ENCODE results near the gene RHCG.
"Not testable (repeated sequence)": the region's sequence is repeated elsewhere in the genome, so short reads cannot be mapped to it uniquely, and the experiment has no call there.

The RHCG gene

DNA sequence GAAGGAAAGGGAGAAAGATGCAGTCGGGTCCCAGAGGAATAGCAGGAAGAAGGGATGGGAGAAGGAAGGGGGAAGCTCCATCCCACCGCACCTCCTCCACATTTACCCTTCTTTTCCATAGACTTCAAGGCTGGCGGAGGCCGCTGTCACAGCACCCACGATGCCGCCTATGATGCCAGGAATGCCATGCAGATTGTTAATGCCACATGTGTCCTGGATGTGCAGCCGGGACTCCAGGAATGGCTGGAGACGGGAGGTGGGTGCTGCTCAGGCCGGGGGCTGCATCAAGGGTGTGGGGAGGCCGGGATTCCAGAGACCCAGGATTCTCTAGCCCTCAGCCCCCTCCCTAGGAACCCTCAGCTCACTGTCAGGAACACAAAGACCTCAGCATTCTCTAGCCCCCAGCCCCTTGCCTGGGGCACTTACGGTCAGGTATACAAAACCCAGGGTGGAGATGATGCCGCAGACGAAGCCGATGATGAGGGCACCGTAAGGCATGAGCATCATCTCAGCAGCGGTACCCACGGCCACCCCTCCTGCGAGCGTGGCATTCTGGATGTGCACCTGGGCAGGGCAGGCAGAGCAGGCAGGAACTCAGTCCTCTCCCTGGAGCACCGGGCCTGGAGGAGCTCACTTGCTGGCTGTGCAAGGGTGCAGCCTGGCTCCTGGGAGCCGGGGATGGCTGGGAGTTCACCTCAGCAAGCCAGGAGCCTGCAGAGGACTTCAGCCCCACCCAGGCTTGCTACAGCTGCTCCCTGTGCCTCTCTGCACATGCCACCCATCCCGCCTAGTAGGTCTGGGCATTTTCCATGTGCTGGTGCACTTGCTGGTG lies 18.8 kb downstream of the RHCG start:
- no peak overlapping the region for H3K27ac ChIP-seq
- TF ChIP-seq ZFX (IDR thresholded peaks at IDR 0.05) = no peak
- TF ChIP-seq, protein P1, sequence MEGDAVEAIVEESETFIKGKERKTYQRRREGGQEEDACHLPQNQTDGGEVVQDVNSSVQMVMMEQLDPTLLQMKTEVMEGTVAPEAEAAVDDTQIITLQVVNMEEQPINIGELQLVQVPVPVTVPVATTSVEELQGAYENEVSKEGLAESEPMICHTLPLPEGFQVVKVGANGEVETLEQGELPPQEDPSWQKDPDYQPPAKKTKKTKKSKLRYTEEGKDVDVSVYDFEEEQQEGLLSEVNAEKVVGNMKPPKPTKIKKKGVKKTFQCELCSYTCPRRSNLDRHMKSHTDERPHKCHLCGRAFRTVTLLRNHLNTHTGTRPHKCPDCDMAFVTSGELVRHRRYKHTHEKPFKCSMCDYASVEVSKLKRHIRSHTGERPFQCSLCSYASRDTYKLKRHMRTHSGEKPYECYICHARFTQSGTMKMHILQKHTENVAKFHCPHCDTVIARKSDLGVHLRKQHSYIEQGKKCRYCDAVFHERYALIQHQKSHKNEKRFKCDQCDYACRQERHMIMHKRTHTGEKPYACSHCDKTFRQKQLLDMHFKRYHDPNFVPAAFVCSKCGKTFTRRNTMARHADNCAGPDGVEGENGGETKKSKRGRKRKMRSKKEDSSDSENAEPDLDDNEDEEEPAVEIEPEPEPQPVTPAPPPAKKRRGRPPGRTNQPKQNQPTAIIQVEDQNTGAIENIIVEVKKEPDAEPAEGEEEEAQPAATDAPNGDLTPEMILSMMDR (conservative IDR thresholded peaks at IDR 0.05) = no peak

DNA sequence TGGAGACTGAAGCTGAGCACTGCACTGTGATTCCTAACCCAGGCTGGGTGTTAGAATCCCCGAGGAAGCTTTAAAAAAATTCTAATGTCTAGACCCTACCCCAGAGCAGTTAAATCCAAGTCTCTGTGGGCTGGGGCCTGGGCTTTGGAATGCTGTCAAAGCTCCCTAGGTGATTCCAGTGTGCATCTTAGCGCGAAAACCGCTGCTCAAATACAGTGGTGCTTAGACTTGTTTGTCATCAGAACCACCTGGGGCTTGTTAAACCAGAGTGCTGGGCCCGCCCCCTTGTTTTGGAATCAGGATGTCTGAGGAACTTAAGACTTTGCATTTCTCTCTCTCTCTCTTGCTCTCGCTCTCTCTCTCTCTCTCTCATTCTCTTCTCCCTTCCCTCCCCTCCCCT lies 20.7 kb downstream of the RHCG start:
- no peak overlapping the region for H3K27ac ChIP-seq
- no peak for TF ChIP-seq ZFX (IDR thresholded peaks at IDR 0.05)
- TF ChIP-seq, protein P1 (conservative IDR thresholded peaks at IDR 0.05) = no peak

DNA sequence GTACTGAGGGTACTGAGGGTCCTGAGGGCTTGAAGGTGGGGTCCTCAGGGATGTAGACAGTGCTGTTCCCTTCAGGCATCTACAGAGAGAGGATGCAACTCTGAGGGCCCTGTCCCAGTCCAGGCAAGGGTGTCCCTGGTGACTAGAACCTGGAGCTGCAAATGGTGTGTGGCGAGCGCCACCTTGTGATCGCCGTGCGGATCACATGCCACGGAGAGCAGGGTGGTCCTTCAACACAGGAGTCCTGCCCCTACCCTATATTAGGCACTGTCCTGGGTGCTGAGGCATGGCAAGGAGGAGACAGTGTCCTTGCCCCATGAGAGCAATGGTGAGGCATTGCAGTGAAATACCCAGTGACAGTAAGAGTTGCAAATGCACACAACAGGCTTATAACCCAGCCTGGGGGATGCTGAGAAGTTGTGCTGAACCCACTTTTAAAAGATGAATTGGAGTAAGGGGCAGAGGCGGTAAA lies 23.6 kb downstream of the RHCG start:
- TF ChIP-seq, protein P1 (conservative IDR thresholded peaks at IDR 0.05) = peak; percentile 93
- no peak for TF ChIP-seq ZFX (IDR thresholded peaks at IDR 0.05)

GRCh38 chr15:89469426-89470096 lies 26.8 kb downstream of the RHCG start:
- no peak for TF ChIP-seq ZFX (IDR thresholded peaks at IDR 0.05)
- TF ChIP-seq, protein P1 (conservative IDR thresholded peaks at IDR 0.05) = no peak
- no peak overlapping the region for H3K27ac ChIP-seq

More for the DNA sequence above, 23.6 kb downstream of the RHCG start:
- no peak overlapping the region for H3K27ac ChIP-seq

GRCh38 chr15:89468813-89469212 lies 27.6 kb downstream of the RHCG start:
- not testable (repeated sequence) for H3K27ac ChIP-seq

DNA sequence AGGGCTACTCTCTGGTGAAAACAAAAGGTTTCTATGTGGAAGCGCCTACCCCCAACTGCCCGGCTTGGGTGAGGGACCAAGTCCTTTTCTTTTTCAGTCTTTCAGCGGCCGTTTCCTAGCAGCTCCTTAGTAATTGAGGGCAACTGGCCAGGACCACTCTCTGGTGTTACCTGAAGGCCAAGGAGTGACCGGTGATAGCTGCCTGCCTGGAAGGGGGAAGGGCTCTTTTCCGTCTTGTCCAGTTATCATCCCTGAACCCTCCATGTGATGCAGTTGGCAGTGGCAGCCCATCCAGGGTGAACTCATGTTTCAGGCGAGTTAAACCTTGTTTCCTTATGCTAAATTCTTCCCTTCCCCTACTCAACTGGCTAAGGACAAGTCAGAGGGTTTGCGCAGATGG lies 33.3 kb downstream of the RHCG start:
- H3K27ac ChIP-seq = peak overlapping the region; percentile 51; the same call in 1 of the 2 replicates
- TF ChIP-seq ZFX (IDR thresholded peaks at IDR 0.05) = no peak
- TF ChIP-seq, protein P1 (conservative IDR thresholded peaks at IDR 0.05) = no peak

DNA sequence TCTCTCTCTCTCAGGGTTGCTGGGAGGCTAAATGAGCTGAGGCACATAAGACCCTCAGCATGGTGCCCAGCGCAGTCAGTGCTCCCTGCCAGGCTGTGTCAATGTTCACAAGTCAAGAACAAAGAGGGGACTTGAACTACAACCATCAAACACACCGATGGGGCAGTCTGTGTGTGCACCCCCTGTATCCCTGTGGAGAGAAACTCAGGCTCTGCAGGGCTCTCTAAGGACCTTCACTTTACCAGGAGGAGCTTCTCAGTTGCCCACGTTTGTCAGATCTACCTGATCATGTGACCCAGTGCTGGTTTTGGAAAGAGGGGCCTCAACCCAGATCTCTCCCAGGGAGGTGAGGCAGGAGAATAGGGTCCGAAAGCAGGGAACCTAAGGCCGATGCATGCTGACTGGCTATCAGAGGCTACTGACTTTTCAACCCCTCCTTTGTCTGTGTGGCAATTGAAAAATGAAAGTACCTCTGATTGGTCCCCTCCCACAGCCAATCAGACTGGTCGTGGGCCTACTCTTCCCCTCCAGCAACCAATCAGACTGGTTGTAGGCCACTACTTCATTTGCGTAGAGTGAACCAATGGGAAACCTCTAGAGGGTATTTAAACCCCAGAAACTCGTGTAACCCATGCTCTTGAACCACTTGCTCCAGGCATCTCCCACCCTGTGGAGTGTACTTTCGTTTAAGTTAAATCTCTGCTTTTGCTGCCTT lies 34.0 kb downstream of the RHCG start:
- H3K27ac ChIP-seq = peak overlapping the region; percentile 51

More for the DNA sequence above, 34.0 kb downstream of the RHCG start:
- TF ChIP-seq, protein P1 (conservative IDR thresholded peaks at IDR 0.05) = no peak
